HCT116 (cell line): ENCODE data around the gene ABCA1. TPM values are rescaled to one million over a fixed set of nuclear protein-coding genes. Genes with fewer than 3 reads are reported as not detected.
A peak's percentile ranks its signal among the peaks of the same experiment; 100 is the strongest.

Source experiments
- ATAC-seq: fragments of 200-7000 bp; cut with Tn5 transposase; 2 replicates; pipeline ENCODE4 v1.9.1; 2020; ENCODE audit warnings: mild to moderate bottlenecking, moderate library complexity
- Bru-seq: library from RNA; stranded (reverse); fragments of 400-500 nt; gene quantifications from one replicate; lab custom pipeline; 2021; lab: Mats Ljungman, UMichigan
- BruChase-seq, 2 experiments: library from RNA; stranded (reverse); fragments of 400-500 nt; gene quantifications; one replicate each; lab custom pipeline; 2021; lab: Mats Ljungman, UMichigan
- BruUV-seq: library from RNA; stranded (reverse); fragments of 400-500 nt; replicated peaks from 2 replicates; lab custom pipeline; 2021; lab: Mats Ljungman, UMichigan
- CTCF ChIA-PET: fragments of 300-600 bp; sonication (Branson Sonifier 250); formaldehyde crosslinking; loops from one replicate; lab custom pipeline; 2021; ENCODE audit warnings: antibody characterized with exemption; lab: Charles Lee
- POLR2A ChIA-PET: fragments of 300-600, 350-600 bp; sonication (Branson Sonifier 250); formaldehyde crosslinking; loops from one replicate; lab custom pipeline; 2021; ENCODE audit warnings: antibody characterized with exemption; lab: Charles Lee
- RAD21 ChIA-PET, 2 experiments: fragments of 300-600 bp; sonication (Branson Sonifier 250); formaldehyde crosslinking; loops; one replicate each; lab custom pipeline; 2023; ENCODE audit warnings: low total read pairs in 2 of 2; ENCODE audit not compliant: uncharacterized antibody in 2 of 2, unreplicated experiment in 2 of 2, low non-redundant PET in 1 of 2; lab: Charles Lee
- DNase-seq: peaks from one replicate; pipeline ENCODE4 v3.0.0-alpha.2; 2010; ENCODE audit warnings: low read depth, low spot score
- H2AFZ ChIP-seq: fragments of 200-600 bp; shearing (Covaris generic), sonication (generic); 2 replicates; pipeline ENCODE4 v1.6.1; 2017; ENCODE audit warnings: low read depth, mixed run types, mixed read lengths, antibody characterized with exemption, low read length; ENCODE audit not compliant: poor library complexity, severe bottlenecking
- H3K27ac ChIP-seq: 2 replicates; pipeline ENCODE4 v1.5.1; 2012; ENCODE audit warnings: low read depth, low read length
- H3K27me3 ChIP-seq: fragments of 200-600 bp; sonication (generic); 2 replicates; pipeline ENCODE4 v1.6.1; 2016; ENCODE audit warnings: mixed run types, low read length, mixed read lengths; ENCODE audit not compliant: insufficient read depth
- H3K36me3 ChIP-seq, 2 experiments: fragments of 200-500 bp in 1 of 2; fragments of 200-600 bp in 1 of 2; sonication (Bioruptor generic) in 1 of 2; sonication (generic) in 1 of 2; 2 replicates each; pipeline versions ENCODE4 v1.5.1 to v1.6.1; 2014 to 2016; ENCODE audit warnings: low read length in 2 of 2, inconsistent platforms in 1 of 2, mixed read lengths in 1 of 2, mixed run types in 1 of 2; ENCODE audit not compliant: insufficient read depth in 2 of 2, control insufficient read depth in 1 of 2
- H3K4me1 ChIP-seq, 2 experiments: fragments of 200-600 bp in 1 of 2; sonication (generic) in 1 of 2; 2 replicates each; pipeline versions ENCODE4 v1.5.1 to v1.6.1; 2012 to 2017; ENCODE audit warnings: low read length in 2 of 2, inconsistent platforms in 1 of 2, mild to moderate bottlenecking in 1 of 2, mixed read lengths in 1 of 2, mixed run types in 1 of 2, moderate library complexity in 1 of 2; ENCODE audit not compliant: insufficient read depth in 2 of 2, control insufficient read depth in 1 of 2
- H3K4me2 ChIP-seq: fragments of 200-600 bp; sonication (generic); 2 replicates; pipeline ENCODE4 v1.6.1; 2017; ENCODE audit warnings: mixed run types, low read length, mixed read lengths
- H3K4me3 ChIP-seq, 2 experiments: fragments of 200-600 bp in 1 of 2; sonication (generic) in 1 of 2; replicated peaks in 1 of 2; 2 replicates each; pipeline ENCODE4 v1.5.1; 2011 to 2016; ENCODE audit warnings: low read length in 2 of 2, control low read depth in 1 of 2, low read depth in 1 of 2, mild to moderate bottlenecking in 1 of 2, mixed read lengths in 1 of 2, mixed run types in 1 of 2
- H3K79me2 ChIP-seq: fragments of 200-600 bp; sonication (generic); 2 replicates; pipeline ENCODE4 v1.6.1; 2017; ENCODE audit warnings: mild to moderate bottlenecking, mixed run types, low read length, moderate library complexity, mixed read lengths; ENCODE audit not compliant: insufficient read depth
- H3K9ac ChIP-seq: fragments of 200-600 bp; sonication (generic); 2 replicates; pipeline ENCODE4 v1.6.1; 2016; ENCODE audit warnings: low read length, mixed read lengths
- H3K9me2 ChIP-seq: fragments of 200-600 bp; sonication (generic), shearing (Covaris generic); 2 replicates; pipeline ENCODE4 v1.6.1; 2017; ENCODE audit warnings: mixed run types, mild to moderate bottlenecking, moderate library complexity; ENCODE audit not compliant: insufficient read depth
- H3K9me3 ChIP-seq, 2 experiments: fragments of 200-500 bp in 1 of 2; fragments of 200-600 bp in 1 of 2; sonication (Bioruptor generic) in 1 of 2; sonication (generic) in 1 of 2; 2 replicates each; pipeline ENCODE4 v1.6.1; 2014 to 2017; ENCODE audit warnings: low read length in 2 of 2, mixed read lengths in 2 of 2, inconsistent platforms in 1 of 2, low read depth in 1 of 2, mild to moderate bottlenecking in 1 of 2, mixed run types in 1 of 2, moderate library complexity in 1 of 2; ENCODE audit not compliant: control insufficient read depth in 1 of 2, insufficient read depth in 1 of 2
- H4K20me1 ChIP-seq: fragments of 200-600 bp; sonication (generic), shearing (Covaris generic); 2 replicates; pipeline ENCODE4 v1.6.1; 2017; ENCODE audit warnings: mixed run types, mild to moderate bottlenecking, moderate library complexity; ENCODE audit not compliant: insufficient read depth
- EGR1 ChIP-seq: IDR thresholded peaks from 2 replicates; pipeline ENCODE4 v1.6.1; 2012; ENCODE audit warnings: low read depth
- ELF1 ChIP-seq: IDR thresholded peaks from 2 replicates; pipeline ENCODE4 v1.6.1; 2012; ENCODE audit warnings: low read depth, borderline replicate concordance
- SP1 ChIP-seq: IDR thresholded peaks from 2 replicates; pipeline ENCODE4 v1.6.1; 2012; ENCODE audit warnings: low read depth
- YY1 ChIP-seq: IDR thresholded peaks from 2 replicates; pipeline ENCODE4 v1.6.1; 2011; ENCODE audit warnings: low read length, low read depth, moderate library complexity, mild to moderate bottlenecking; ENCODE audit not compliant: insufficient replicate concordance; ENCODE audit errors: extremely low read depth
- ZNF274 ChIP-seq: fragments of 200-500 bp; sonication (Bioruptor generic); IDR thresholded peaks from 2 replicates; pipeline ENCODE4 v1.6.1; 2014; ENCODE audit warnings: mild to moderate bottlenecking, low read depth, low read length, inconsistent platforms
- intact Hi-C: fragments of 100-400 bp; cut with micrococcal nuclease; formaldehyde crosslinking; loops from 2 replicates; pipeline ENCODE4 v1.10.0; 2022
- long read RNA-seq: library from polyadenylated mRNA; unstranded; transcript quantifications from one replicate; pipeline ENCODE4 v2.0.0, GENCODE V29; 2021; ENCODE audit not compliant: unreplicated experiment
- polyA plus RNA-seq: library from polyadenylated mRNA; unstranded; fragments of >200 nt; gene quantifications from 2 replicates; pipeline ENCODE4 v1.2.1, GENCODE V29; 2012; ENCODE audit warnings: missing spikeins
- total RNA-seq: library from RNA; stranded (reverse); gene quantifications from one replicate; pipeline ENCODE4 v1.2.1, GENCODE V29; 2021; ENCODE audit not compliant: unreplicated experiment
- TF ChIP-seq, protein P1 (sequence below), 3 experiments: fragments of 200-600 bp in 1 of 3; sonication (generic) in 1 of 3; IDR thresholded peaks in 2 of 3; conservative IDR thresholded peaks in 1 of 3; 2 replicates each; pipeline ENCODE4 v1.5.1; 2012 to 2017; ENCODE audit warnings: low read depth in 2 of 3, low read length in 2 of 3, antibody characterized with exemption in 1 of 3, borderline replicate concordance in 1 of 3, control low read depth in 1 of 3, mild to moderate bottlenecking in 1 of 3, mixed read lengths in 1 of 3, mixed run types in 1 of 3, moderate library complexity in 1 of 3; ENCODE audit not compliant: insufficient read depth in 1 of 3
- TF ChIP-seq, protein P2 (sequence below): IDR thresholded peaks from 2 replicates; pipeline ENCODE4 v1.6.1; 2012

ABCA1 gene, protein sequence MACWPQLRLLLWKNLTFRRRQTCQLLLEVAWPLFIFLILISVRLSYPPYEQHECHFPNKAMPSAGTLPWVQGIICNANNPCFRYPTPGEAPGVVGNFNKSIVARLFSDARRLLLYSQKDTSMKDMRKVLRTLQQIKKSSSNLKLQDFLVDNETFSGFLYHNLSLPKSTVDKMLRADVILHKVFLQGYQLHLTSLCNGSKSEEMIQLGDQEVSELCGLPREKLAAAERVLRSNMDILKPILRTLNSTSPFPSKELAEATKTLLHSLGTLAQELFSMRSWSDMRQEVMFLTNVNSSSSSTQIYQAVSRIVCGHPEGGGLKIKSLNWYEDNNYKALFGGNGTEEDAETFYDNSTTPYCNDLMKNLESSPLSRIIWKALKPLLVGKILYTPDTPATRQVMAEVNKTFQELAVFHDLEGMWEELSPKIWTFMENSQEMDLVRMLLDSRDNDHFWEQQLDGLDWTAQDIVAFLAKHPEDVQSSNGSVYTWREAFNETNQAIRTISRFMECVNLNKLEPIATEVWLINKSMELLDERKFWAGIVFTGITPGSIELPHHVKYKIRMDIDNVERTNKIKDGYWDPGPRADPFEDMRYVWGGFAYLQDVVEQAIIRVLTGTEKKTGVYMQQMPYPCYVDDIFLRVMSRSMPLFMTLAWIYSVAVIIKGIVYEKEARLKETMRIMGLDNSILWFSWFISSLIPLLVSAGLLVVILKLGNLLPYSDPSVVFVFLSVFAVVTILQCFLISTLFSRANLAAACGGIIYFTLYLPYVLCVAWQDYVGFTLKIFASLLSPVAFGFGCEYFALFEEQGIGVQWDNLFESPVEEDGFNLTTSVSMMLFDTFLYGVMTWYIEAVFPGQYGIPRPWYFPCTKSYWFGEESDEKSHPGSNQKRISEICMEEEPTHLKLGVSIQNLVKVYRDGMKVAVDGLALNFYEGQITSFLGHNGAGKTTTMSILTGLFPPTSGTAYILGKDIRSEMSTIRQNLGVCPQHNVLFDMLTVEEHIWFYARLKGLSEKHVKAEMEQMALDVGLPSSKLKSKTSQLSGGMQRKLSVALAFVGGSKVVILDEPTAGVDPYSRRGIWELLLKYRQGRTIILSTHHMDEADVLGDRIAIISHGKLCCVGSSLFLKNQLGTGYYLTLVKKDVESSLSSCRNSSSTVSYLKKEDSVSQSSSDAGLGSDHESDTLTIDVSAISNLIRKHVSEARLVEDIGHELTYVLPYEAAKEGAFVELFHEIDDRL (N-terminal part only)
- total RNA-seq (0.89 TPM), Bru-seq, nascent RNA (percentile 34 among the genes with signal in this experiment), BruChase-seq, experiment 1, labeled RNA remaining after a 6-hour chase (percentile 32 among the genes with signal in this experiment), BruChase-seq, experiment 2, labeled RNA remaining after a 2-hour chase (percentile 33 among the genes with signal in this experiment)
- 0.25 and 0.29 TPM in 2 replicates for polyA plus RNA-seq
- long read RNA-seq, partial matches to known transcripts, result 2 of 2 reads
- long read RNA-seq, other reads (novel, unspliced or antisense), result 0 of 2 reads

DNA sequence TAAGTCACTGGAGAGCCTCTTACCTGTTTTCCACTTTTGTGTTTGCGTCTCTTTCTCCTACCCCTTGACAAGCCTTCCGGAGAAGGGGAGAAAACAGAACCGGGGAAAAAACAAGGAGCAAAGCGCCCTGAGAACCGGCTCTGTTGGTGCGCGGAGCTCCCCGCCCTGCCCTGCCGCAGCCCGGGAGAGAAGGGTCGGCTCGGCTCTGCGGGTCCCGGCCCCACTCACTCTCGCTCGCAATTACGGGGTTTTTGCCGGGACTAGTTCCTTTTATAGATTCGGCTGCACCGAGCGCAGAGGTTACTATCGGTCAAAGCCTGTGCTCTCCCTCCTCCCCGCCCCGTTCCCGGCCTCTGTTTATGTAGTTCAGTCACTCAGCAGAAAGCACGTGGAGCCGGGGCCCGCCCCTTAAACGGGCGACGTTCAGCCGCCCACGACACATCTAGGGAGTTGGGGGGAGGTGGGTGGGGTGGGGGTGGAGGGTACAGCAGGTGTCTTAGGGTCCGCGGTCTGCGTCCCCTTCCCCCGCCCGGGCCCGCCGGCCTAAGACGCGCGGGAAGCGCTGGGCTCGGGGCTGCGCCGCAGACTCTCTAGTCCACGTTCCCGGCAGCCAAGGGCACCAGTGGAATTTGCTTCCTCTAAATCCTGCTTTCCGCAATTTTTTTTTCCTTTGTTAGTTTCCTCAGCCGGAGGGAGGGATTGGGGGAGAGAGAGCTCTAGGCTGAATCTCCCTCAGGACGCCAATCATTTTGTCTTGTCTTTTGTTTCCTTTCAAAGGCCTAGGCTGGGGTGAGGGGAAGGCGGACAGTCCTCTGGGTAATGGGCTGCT, at the start of gene ABCA1:
Gene ABCA1 (minus strand): TSS at position 244 of the 829 bp plus-strand sequence. CDS start 24,476 bp downstream, outside the sequence.
- H2AFZ ChIP-seq, result peak within 1 kb of the TSS; percentile 85
- peak within 1 kb of the TSS; percentile 88 for H3K4me2 ChIP-seq
- no peaks in the 10 kb centered on the region for H3K36me3 ChIP-seq
- DNase-seq, result peak; percentile 29
- ChIA-PET CTCF (no interaction called here), POLR2A (no interaction called here), RAD21 (no interaction called here)
- no peaks in the 10 kb centered on the region for H3K9me3 ChIP-seq
- H3K27me3 ChIP-seq, result no peaks in the 10 kb centered on the region
- peak within 1 kb of the TSS; percentile 49 to 57 for H3K4me3 ChIP-seq
- no peaks in the 10 kb centered on the region for H3K9me2 ChIP-seq
- H3K27ac ChIP-seq, result peak within 1 kb of the TSS; percentile 33; the same call in 1 of the 2 replicates
- intact Hi-C loops, result loop anchor here (1.0 kb wide), 1 partner anchor 40 kb away; no protein-coding TSS in a partner anchor
- peak; percentile 50 for ATAC-seq
- no peak for TF ChIP-seq ELF1
- no peak for TF ChIP-seq ZNF274
- TF ChIP-seq YY1, result no peak
- peak; percentile 22; the same call in 1 of the 2 replicates for TF ChIP-seq EGR1
- TF ChIP-seq, protein P1, sequence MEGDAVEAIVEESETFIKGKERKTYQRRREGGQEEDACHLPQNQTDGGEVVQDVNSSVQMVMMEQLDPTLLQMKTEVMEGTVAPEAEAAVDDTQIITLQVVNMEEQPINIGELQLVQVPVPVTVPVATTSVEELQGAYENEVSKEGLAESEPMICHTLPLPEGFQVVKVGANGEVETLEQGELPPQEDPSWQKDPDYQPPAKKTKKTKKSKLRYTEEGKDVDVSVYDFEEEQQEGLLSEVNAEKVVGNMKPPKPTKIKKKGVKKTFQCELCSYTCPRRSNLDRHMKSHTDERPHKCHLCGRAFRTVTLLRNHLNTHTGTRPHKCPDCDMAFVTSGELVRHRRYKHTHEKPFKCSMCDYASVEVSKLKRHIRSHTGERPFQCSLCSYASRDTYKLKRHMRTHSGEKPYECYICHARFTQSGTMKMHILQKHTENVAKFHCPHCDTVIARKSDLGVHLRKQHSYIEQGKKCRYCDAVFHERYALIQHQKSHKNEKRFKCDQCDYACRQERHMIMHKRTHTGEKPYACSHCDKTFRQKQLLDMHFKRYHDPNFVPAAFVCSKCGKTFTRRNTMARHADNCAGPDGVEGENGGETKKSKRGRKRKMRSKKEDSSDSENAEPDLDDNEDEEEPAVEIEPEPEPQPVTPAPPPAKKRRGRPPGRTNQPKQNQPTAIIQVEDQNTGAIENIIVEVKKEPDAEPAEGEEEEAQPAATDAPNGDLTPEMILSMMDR (IDR thresholded peaks at IDR 0.05 in 2 of 3, conservative IDR thresholded peaks at IDR 0.05 in 1 of 3; ENCODE audit: borderline replicate concordance in 1 of 3, insufficient read depth in 1 of 3, low read depth in 2 of 3, low read length in 2 of 3), result no peak
- TF ChIP-seq, protein P2, sequence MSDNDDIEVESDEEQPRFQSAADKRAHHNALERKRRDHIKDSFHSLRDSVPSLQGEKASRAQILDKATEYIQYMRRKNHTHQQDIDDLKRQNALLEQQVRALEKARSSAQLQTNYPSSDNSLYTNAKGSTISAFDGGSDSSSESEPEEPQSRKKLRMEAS, result peak; percentile 85
- TF ChIP-seq SP1, result peak; percentile 55; the same call in 1 of the 2 replicates
- peaks cover 6 to 18% of the 10 kb centered on the region in 2 experiments for H3K4me1 ChIP-seq
- H4K20me1 ChIP-seq, result no peaks in the 10 kb centered on the region
- peak within 1 kb of the TSS; percentile 30; the same call in 1 of the 2 replicates for H3K9ac ChIP-seq
- no peaks in the 10 kb centered on the region for H3K79me2 ChIP-seq
- no TSS peak for BruUV-seq
